GM10266 (cell line): ENCODE results near the gene MVP.

Experiments used
- DNase-seq: peaks from one replicate; pipeline ENCODE4 v3.0.0; 2012; ENCODE audit errors: extremely low spot score
- TF ChIP-seq, protein P1 (sequence below): IDR thresholded peaks from 2 replicates; pipeline ENCODE4 v1.5.1; 2012; ENCODE audit warnings: mild to moderate bottlenecking, low read depth; ENCODE audit not compliant: control insufficient read depth, insufficient read depth; ENCODE audit errors: missing control alignments

Gene MVP

DNA sequence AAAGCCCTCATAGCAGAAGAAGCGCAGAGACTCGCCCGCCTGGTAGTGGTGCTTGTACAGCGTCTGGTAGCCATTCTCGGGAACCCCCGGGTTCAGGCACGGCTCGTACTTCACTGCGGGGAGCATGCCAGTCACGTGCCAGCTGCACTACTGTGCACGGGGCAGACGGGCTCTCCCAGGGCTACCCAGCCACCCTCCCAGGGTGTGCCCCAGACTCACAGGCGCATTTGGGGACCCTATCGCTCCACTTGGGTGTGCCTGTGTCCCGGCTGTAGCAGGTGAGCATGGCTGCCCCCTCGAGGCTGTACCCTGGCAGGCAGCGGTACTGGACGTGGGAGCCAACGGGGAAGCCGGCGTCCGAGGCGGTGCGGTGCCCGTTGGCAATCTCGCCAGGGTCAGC lies 53.1 kb downstream of the MVP start:
- TF ChIP-seq, protein P1, sequence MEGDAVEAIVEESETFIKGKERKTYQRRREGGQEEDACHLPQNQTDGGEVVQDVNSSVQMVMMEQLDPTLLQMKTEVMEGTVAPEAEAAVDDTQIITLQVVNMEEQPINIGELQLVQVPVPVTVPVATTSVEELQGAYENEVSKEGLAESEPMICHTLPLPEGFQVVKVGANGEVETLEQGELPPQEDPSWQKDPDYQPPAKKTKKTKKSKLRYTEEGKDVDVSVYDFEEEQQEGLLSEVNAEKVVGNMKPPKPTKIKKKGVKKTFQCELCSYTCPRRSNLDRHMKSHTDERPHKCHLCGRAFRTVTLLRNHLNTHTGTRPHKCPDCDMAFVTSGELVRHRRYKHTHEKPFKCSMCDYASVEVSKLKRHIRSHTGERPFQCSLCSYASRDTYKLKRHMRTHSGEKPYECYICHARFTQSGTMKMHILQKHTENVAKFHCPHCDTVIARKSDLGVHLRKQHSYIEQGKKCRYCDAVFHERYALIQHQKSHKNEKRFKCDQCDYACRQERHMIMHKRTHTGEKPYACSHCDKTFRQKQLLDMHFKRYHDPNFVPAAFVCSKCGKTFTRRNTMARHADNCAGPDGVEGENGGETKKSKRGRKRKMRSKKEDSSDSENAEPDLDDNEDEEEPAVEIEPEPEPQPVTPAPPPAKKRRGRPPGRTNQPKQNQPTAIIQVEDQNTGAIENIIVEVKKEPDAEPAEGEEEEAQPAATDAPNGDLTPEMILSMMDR: no peak

DNA sequence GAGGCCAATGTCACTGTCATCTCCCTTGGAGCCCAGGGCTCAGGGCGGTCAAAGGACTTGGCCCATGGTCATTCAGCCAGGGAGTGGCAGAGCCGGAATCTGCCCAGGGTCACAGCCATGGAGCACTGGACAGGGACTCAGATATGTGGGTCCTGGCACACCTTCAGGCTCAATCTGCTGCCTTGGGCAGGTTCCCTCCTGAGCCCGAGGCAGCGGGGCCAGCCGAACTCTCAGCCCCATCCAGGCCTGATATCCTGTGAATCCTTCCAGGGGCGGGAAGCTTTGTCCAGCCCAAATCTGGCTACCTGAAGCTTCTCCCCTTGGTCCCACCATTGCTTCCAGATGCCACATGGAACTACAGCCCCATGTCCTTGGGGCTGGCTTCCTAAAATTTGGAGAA lies 54.9 kb downstream of the MVP start:
- TF ChIP-seq, protein P1: no peak
- DNase-seq: no peak

More for the DNA sequence above, 53.1 kb downstream of the MVP start:
- no peak for DNase-seq

DNA sequence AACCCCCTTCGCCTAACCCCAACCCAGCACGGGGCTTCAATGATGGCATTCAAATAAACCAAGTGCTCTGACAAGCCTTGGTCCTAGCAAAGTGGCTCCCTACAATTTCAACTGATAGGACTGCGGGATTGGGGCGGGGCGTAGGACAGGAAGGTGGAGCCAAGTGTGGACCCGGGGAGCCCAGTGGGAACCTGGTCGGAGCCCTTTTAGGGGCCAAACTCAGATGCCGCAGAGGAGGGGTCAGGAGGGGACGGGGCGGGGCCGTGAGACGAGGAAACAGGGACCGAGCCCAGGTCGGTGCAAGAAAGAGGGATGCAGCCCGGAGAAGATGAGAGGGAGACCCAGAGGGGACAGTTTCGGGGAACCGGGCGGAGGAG lies 55.9 kb downstream of the MVP start:
- no peak for DNase-seq
- TF ChIP-seq, protein P1: no peak

DNA sequence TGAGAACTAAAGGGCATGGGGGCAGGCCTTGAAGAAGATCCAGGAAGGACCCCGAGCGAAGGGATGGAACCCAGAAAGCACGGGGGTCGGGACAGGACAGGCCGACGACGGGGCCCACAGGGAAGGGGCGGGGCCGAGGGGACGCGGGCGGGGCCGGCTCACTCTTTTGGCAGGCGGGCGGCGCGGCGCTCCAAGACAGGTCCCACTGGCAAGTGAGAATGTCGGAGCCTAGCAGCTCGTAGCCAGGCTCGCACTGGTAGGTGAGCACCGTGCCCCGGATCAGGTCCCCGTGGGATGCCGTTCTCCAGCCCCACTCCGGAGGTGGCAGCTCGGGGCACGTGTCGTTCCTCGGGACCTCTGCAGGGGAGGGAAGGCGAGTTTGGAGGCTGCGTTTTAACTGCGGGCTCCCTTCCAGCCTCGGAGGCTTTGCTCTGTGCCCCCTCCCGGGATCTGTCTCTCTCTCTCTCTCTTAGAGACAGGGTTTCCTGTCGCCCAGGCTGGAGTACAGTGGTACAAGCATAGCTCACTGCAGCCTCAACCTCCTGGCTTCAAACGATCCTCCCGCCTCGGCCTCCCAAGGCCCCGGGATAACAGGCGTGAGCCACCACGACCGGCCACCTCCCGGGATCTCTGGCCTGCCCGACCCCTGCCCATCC lies 56.5 kb downstream of the MVP start:
- TF ChIP-seq, protein P1: no peak

DNA sequence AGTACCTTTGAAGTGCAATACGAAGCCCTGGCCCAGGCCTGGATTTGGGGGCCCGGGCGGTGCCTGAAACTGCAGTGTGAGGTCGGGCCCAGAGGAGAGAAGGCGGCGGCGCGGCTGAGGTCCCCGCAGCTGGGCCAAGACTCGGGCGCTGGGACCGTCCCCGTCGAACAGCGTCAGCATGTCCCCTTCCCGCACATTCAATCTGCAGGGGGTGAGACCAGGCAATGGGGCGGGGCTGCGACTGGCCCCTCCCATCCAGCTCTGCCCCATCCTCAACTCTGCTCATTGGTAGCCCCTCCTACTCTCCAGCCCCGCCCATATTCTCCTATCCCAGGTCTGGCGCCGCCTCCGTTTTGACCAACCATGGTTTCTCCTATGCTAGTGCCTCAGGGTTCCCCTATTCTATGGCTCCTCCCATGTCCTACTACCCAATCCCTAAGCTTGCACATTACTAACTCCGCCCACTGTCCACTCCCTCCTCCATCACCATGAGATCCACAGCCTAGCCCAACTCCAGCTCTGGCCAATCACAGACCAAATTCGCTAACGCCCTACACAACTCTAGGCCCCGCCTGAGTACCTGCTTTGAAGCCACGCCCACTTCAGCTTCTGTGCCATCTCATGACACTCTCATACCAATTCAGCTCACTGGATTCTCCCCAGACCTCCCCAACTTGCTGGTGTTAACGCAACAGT lies 57.2 kb downstream of the MVP start:
- DNase-seq: peak; percentile 75
- TF ChIP-seq, protein P1: no peak

More for the DNA sequence above, 56.5 kb downstream of the MVP start:
- DNase-seq: no peak

DNA sequence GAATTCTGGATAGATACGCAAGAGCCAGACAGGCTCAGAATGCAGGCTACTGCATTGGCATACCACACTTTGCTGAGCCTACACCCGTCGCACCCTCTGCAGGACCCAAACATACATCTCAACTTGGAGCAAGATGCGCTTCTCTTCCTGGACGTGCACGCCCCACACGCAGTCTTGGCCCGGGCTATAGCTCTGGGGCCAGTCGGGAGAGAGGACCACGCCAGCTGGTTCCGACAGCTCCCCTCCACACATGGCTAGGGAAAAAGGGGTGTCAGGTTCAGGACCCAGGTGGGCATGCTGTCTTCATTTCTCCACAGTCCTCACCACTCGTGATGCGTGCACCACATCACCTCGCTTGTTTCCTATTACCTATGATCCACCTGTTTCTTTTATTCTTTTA lies 57.9 kb downstream of the MVP start:
- no peak for DNase-seq
- TF ChIP-seq, protein P1: no peak

DNA sequence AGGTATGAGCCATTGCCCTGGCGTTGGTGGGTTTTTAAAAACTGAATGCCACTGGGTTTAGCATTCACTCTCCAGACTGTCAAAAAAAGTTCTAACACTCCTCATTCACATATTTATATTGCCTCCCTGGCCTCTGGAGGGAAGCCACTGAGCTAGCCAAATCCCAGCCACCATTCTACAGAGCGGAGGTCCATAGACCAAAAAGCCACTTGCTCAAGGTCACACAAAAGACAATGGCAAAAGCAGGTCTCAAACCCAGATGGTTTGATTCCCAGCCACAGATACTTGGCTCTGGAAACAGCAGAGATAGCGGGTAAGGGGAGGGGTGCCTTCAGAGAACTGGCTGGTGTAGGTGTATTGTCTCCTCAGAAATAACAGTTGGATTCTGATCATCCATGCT lies 60.8 kb downstream of the MVP start:
- TF ChIP-seq, protein P1: no peak
- no peak for DNase-seq
